HTR-8/SVneo (cell line): Measurements from ENCODE around the gene CHST11.

Experiments
- DNase-seq: peaks from one replicate; pipeline ENCODE4 v3.0.0; 2011; ENCODE audit warnings: low spot score, mixed read lengths; ENCODE audit not compliant: insufficient read length
- FAIRE-seq: peaks from 2 replicates; lab custom pipeline; 2011; peaks lifted over from hg19 to GRCh38; lab: Jason Lieb, UNC

CHST11 gene

DNA sequence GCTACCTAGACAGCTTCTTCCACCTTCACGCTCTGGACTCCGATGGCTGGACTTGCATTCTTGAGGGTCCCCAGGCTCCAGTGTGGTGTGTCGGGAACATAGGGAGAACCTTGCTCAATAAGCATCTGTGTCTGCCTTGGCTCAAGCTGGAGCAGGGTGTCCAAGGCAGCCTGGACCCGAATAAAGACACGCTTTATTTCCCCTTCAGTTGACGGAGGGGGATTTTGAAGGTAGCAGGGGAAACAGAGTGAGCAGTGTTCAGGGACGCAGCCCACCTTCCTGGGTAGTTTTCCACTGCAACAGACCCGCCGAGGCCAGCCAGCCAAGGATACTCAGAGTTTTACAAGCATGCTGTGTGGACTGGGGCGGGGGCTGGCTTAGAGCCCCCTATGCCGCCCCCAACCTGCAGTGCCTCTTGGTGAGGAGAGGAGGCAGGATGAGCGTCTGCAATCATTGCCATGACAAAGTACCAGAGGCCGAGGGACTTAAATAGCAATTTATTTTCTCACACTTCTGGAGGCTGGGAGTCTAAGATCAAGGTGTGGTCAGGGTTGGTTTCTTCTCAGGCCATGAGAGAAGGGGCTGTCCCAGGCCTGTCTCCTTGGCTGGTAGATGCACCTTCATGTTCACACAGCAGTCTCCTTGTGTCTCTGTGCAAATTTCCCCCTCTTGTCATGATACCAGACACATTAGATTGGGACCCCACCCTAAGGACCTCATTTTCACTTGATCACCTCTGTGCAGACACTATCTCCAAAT lies 201.2 kb downstream of the CHST11 start:
- DNase-seq (no peak), FAIRE-seq (no peak)

DNA sequence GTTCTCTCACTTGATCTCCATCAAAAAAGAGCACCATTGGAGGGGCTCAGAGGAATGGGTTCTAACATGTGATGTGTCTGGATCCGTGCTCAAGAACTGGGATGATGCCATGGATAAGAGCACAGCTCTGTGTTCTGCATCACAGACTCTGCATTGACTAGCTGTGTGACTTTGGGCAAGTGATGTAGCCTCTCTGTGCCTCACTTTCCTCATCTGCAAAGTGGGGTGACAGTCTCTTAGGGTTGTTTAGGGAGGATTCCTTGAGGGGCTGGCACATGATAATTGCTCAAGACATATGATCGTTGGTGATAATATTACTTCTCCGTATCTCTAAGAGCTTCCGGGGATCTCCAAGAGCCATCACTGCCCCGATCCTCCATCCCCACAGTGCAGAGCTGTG lies 202.3 kb downstream of the CHST11 start:
- DNase-seq (no peak), FAIRE-seq (no peak)

DNA sequence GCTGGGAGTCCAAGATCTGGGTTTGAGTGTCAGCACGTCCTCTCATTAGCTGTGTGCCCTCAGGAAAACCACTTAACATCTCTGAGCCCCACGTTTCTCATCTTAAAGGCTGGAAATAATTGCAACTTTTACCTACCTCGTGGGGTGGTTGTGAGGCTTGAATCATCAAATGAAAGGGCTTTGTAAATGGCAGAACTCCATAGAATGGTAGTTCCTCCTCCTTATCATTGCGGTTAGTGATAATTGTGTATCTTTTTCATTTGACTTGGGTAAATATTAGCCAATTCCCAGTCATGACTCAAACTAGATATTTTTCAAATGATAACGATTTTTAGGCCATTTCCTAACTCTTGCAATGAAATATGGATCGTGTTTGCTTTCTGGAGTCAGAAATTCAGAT lies 205.5 kb downstream of the CHST11 start:
- DNase-seq: no peak
- FAIRE-seq: no peak

DNA sequence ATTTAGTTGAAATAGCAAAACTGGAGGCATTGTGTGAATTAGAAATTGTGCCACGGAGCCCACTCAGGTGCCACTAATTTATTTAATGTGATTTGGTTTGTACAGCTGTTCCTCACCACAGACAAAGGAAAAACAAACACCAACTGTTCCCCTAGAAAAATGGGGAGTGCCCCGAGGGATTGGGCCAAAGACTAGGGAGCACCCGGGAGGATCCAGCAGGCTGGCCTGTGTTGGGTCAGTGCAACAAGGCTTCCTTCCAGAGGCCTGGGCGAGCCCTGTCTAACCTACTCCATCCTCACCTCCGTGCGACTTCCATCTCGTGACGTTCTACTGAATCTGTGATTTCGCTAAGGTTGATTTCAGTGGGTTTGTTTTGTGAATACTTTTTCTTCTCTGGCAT lies 206.2 kb downstream of the CHST11 start:
- DNase-seq (no peak), FAIRE-seq (no peak)

DNA sequence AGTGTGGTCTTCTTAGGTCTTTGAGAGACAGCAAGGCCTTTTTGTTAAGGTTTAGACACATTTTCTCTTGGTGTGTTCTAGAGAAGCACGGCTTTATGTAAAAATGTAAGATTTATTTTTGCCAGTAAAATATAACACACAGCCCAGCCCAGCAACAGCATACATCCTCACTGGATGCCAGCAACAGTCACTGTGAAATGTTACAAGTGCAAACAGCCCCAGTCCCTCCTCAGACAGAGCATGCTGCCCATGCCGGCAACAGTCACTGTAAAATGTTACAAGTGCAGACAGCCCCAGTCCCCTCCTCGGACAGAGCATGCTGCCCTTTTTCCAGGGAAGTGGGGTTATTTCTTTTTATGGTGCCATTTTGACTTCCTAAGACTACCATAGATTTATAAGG lies 207.6 kb downstream of the CHST11 start:
- DNase-seq: no peak
- no peak for FAIRE-seq

DNA sequence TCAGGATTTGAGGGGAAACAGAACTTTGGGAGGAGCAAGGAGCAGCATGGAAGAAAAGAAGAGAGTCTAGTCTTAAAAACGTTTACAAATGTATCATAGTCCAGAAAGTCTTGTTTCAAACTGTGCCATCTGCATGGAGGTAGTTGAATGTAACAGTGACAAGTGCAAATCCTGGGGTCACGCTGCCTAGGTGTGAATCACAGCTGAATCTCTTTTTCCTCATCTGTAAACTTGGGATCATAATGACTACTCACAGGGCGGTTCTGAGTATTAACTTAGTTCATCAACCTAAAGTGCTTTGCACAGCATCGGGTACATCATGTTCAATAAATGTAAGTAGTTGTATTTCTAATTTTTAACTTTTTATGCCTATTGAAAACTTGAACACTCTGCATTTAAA lies 208.5 kb downstream of the CHST11 start:
- DNase-seq (no peak), FAIRE-seq (no peak)

DNA sequence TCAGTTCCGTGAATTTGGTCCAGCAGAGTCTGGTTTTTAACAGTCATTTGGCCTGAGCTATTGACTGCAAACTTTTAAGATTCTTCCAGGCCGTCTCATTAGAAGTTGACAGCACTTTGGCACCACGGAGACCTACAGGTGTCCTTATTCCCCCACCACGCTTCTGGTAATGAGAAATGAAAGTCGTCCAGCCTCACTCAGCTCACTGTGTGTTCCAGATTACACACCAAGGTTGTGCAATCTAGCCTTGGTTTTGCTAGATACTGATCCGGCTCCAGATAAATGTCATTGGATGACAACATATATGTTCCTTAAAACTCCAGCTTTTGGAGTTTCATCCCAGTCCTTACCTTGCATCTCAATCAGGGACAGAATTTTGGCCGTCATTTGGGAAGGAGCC lies 210.4 kb downstream of the CHST11 start:
- FAIRE-seq (no peak), DNase-seq (no peak)

DNA sequence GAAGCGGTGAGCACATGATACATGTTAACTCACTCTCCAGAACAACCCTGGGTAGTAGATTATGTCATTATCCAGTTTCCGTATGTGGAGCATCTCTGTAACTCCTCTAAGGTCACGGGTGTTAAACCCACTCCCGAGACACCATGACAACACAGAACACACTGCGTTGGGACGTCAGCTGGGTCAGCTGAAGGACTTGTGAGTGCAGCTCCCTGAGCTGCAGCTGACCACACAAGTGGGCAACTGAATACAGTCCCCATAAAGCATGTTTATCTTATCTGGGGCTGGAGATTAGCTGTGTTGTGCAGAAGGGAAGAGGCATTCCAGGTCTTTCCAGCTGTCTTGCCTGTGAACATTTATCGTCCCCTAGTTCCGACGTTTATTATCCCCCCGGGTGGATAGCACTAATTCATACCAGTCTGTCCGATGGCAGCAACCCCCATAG lies 211.5 kb downstream of the CHST11 start:
- FAIRE-seq (no peak), DNase-seq (no peak)

DNA sequence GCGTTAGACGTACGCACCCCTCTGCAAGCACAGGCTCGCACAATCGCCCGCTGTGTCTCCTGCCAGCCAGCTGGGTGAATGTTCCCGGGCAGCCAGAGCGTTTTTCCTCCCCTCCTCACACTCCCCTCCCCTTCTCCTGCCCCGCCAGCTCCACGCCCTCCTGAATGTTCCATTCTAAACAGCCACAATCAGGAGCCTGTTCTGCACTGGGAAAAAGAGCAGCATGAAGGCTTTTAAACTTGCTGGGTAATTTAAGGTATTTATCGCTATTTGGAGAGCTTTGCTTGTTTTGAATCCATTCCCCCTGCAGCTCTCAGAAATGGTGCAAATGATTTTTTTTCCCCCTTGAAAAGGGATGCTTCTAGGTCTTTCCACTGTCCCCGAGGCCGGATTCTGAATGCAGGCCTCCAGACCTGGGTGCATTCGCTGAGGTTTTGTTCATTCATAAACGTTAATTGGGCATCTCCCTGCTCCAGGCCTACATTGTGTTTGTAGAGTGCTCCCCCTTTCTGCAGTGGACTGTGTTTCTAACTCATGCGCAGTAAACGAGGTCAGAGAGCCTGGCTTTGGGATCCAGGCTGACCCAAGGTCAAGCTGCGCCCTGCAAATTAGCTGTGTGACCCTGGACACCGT lies 212.5 kb downstream of the CHST11 start:
- FAIRE-seq: no peak
- DNase-seq: no peak

DNA sequence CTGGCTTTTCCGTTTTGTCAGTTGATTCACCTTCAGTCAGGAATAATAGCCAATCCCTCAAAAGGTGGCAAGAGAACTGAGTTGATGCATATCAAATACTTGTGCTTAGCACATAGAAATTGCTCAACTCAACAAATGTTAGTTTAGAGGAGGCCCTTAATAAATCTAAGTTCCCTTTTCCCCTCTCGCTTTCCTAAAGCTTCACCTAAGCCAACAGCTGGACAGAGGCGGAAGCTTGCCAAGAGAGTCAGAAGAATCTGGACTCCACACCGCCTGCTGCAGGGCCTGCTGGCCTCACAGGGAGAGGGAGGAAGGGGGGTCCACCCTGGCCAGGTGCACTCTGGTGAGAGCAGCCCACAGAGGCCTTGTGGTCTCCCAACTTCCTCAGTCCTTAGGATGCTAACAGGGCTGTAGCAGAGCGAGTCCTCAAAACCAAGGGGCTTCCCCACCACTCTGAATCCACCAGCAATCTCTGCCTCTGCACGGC lies 213.1 kb downstream of the CHST11 start:
- DNase-seq: no peak
- no peak for FAIRE-seq

DNA sequence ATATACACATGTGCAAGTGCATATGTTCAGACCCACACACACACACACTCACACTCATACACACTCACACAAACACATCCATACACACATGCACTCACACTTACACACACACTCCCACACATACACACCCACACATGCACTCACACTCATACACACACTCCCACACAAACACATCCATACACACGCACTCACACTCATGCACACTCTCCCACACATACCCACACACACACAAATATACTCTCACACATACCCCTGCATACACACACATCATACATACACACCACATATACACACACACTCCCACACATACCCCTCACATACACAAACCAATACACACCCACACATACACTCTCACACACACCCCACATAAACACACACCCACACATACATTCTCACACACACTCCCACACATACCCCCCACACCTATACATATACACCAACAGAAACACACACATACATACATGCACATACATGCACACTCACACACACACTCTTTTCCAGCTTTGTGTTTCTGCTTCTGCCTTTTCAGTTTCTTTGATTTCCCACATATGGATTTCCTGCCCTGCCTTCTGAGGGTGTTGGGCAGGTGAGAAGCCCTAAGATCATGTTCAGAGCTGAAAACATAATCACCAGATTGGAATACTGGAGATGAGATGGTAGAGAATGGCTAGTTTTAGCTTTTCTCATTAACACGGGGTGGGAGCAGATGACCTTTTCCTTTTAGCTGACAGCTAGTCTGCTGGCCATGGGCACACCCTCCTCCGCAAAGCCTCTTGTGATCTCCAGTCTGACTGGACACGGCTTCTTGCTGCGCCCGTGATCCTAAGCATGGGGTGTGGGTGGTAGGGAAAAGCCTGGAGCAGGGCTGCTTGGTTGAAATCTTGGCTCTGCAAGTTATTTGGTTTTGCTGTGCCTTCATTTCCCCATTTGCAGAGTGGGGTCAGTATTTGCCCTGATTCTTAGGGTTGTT lies 214.0 kb downstream of the CHST11 start:
- peak; percentile 93 for FAIRE-seq
- no peak for DNase-seq

DNA sequence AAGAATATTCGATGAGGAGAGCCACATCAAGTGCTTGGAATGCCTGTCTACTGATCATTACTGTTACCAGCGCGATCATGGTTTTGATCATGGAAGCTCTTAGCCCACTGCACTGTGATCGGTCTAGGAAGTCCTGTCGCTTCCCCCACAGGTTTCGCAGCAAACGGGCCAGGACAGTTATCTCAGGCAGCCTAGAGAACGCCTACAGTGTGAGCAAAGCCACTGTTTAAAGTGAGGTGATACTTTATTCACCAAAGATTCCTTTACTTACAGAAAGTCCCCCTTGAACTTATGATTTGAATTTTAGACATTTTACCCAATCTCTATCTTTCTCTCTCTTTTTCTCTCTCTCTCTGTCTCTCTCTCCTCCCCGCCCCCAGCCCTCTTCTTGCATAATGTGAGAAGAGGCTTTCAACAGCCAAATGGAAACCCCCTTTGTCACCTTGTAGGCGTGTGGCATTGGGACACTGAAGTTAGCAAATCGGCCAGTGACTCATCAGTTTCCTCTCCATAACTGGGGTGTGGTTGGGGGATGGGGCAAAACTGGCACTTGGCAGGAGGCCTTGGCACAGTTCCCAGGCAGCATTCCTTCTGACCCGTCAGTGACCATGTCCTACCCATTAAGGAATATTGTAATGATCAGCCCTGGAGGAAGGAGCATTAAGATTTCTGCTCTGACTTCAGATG lies 214.8 kb downstream of the CHST11 start:
- peak; percentile 86 for FAIRE-seq
- DNase-seq: peak; percentile 90

DNA sequence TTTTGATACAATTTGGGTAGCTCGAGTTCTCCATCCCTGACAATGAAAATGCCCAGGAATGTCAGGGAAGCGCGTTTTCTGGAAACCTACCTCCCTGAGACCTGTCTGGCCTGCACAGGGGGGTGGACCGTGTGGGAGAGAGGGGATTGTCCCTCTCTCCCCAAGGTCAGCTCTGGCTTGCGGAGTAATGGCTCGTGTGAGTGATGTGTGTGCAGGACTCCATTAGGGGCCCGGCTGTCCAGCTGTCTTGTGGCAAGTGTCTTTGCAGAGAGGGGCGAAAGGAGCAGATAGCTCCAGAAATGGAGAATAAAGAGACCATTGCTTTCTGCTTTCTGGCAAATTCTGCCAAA lies 215.3 kb downstream of the CHST11 start:
- FAIRE-seq (no peak), DNase-seq (no peak)

DNA sequence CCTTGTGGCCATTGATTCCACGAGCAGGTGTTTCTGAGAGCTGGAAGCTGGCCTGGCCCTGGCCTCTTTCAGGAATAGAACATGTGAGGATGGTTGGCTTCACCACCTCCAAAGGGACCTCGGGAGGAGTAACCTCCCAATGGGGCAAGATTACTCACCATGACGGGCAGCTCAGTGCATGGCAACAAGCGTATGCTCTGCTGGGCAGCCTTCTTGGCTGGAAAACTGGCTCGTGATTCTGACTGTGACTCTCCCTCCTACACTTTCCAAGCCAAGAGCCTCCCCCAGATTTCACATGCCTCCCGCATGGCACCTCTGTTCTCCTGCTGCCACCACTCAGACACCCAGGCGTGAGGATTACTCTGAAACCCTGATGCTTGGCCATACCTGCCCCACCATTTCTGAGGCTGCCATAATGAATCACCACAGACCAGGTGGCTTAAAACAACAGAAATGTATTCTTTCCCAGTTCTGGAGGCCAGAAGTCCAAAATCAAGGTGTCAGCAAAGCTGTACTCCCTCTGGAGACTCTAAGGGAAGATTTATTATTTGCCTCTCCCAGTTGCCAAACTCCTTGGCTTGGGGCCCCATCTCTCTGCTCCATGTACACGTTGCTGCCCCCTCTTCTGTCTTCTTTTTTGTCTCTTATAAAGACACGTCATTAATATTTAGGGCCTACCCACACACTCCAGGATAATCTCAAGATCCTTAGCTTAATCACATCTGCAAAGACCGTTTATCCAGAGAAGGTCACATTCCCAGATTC lies 215.9 kb downstream of the CHST11 start:
- FAIRE-seq: no peak
- DNase-seq: no peak

DNA sequence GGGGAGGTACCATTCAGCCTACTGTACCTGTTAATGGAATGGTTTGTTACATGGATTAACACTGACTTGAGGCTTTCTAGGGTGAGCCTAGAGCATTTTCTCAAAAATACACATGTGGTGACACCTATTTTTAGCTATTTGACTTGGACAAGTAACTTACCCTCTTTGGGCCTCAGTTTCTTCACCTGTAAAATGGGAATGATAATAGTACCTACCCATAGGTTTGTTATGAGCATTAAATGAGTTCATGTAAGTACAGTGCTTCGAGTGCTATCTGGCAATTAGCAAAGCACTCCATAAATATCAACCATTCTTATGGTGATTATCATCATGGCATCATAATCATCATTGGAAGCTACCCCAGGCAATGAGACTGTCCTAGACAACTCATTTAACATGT lies 216.5 kb downstream of the CHST11 start:
- FAIRE-seq (no peak), DNase-seq (no peak)

DNA sequence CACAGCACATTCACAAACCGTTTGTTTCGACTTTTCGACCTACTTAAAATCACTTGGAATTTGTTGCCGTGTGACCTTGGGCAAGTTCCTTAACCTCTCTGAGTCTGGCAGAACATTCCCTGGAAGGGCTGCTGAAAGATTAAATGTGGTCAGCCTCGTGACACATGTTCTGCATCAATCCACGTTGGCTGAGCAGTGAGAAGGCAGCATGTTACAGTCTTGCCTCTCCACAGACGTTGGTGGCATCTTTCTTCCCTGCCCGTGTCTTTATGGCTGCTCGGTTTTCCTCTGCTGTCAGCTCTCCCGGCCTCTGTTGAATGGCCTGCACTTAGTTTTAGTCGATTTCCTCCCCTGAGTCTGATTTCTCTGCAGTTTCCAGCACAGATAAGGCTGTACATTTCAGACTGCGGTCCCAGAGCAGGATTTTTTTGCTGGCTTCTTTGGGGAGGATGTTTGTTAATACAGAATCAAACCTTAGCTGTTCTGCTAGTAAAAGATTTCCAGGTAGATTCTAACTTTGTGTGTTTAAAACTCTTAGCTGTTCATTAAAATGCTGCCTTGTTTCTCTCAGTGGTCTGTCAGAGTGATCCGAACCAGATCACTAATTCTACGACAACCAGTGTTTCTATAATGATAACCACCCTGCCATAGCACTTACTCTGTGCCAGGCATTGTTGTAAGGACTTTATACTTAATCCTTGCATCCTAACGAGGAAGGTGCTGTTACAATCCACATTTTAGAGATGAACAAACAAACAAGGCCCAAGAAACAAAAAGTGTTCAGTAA lies 217.1 kb downstream of the CHST11 start:
- DNase-seq: no peak
- FAIRE-seq: no peak

DNA sequence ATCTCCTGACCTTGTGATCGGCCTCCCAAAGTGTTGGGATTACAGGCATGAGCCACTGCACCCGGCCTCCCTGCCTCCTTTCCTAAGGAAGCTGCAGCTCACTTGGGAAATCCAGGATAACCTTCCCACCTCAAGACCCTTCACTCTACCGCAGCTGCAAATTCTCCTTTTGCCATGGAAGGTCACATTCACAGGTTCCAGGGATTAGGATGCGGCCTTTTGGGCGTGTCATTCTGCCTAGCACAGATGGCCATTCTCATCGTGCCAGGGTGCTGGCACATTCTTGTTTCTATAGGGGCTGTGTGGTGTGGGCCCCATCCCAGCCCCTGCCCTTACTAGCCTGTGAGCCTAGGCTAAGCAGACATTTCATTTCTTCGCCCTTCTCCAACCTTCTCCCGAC lies 219.9 kb downstream of the CHST11 start:
- no peak for DNase-seq
- no peak for FAIRE-seq

DNA sequence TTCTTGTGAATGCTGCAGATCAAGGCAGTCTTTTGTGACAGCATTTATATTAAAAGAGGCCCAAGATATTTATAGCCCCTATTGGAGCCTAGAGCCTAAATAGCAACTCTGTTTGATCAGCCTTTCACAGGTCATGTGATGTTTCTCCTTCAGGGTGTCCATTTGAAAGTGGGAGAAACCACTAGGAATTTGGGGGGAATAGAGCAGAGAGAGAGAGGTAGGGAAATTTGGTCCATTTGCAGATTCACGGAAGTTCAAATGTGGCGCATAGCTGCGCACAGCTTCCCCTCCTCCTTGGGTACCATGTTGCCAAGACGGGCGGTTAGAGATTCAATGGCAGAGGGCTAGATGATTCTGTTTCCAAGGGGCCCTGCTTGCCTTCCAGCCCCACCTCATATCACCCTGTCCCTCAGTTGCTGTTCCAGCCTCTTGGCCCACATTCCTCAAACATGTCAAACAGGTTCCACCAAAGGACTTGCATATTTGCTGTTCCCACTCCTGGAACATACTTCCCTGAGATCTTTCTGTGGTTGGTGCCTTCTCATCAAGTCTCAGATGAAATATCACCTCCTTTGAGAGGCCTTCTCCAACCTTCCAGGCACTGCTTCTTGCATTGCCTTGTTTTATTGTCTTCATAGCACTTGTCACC lies 220.8 kb downstream of the CHST11 start:
- DNase-seq (no peak), FAIRE-seq (no peak)
